Measurements from ENCODE around the gene GDF15.
"Not testable (repeated sequence)": the region's sequence is repeated elsewhere in the genome, so short reads cannot be mapped to it uniquely, and the experiment has no call there.

The GDF15 gene

DNA sequence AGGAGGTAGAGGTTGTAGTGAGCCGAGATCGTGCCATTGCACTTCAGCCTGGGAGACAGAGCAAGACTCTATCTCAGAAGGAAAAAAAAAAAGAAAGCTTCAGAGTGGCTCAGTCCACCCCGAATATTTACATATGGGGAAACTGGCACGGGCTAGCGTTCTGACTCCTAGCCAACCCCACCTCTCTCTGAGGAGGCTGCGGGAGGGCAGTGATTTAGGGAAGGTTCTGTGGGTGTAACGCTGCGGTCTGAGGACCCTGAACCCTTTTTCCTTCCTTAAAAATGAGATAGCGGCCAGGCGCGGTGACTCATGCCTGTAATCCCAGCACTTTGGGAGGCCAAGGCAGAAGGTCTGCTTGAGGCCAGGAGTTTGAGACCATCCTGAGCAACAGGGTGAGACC is 6.5 kb downstream of the GDF15 start:
- no peak for DNase-seq (ENCODE audit: low read depth)

DNA sequence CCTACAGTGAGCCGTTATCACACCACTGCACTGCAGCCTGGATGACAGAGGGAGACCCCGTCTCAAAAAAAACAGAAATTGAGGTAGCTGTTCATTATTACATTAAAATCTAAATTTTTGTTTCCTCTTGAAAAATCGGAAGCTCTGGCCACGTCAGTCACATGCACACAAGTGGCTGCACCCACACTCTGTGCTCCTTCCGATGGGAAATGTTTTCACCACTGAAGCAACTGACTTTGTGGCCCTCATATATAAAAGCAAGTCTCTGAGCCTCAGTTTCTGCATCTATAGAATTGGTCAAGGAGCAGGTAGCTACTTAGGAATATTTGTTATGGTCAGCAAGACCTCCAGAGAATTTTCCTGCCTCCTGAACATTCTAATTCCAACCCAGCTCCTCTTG is 7.0 kb downstream of the GDF15 start:
- DNase-seq (ENCODE audit: low read depth) = no peak

GRCh38 chr19:18393836-18394235 is 7.9 kb downstream of the GDF15 start:
- no peak for DNase-seq (ENCODE audit: low read depth)

- DNase-seq (ENCODE audit: low read depth) = no peak
Observed at GRCh38 chr19:18396471-18397241, 10.7 kb downstream of the GDF15 start.

- DNase-seq (ENCODE audit: low read depth) = no peak
Observed at GRCh38 chr19:18397242-18398202, 11.6 kb downstream of the GDF15 start, which contains the start of gene LRRC25. Gene LRRC25, minus strand, starts transcription at chr19:18397622. Its CDS starts 659 bp downstream, at chr19:18396963.

GRCh38 chr19:18399008-18399407 is 13.1 kb downstream of the GDF15 start:
- no peak for DNase-seq (ENCODE audit: low read depth)

GRCh38 chr19:18401580-18402112 is 15.7 kb downstream of the GDF15 start:
- no peak for DNase-seq (ENCODE audit: low read depth)

DNA sequence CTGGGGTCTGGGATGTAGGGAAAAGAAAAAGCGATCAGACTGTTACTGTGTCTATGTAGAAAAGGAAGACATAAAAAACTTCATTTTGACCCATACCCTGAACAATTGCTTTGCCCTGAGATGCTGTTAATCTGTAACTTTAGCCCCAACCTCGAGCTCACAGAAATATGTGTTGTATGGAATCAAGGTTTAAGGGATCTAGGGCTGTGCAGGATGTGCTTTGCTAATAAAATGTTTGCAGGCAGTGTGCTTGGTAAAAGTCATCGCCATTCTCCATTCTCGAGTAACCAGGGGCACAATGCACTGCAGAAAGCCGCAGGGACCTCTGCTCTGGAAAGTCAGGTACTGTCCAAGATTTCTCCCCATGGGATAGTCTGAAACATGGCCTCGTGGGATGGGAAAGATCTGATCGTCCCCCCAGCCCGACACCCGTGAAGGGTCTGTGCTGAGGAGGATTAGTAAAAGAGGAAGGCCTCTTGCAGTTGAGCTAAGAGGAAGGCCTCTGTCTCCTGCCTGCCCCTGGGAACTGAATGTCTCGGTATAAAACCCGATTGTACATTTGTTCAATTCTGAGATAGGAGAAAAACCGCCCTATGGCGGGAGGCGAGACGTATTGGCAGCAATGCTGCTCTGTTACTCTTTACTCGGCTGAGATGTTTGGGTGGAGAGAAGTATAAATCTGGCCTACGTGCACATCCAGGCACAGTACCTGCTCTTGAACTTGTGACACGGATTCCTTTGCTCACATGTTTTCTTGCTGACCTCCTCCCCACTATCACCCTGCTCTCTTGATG is 16.7 kb downstream of the GDF15 start:
- not testable (repeated sequence) for DNase-seq (ENCODE audit: low read depth)

- DNase-seq (ENCODE audit: low read depth) = not testable (repeated sequence)
Observed at GRCh38 chr19:18405754-18406153, 19.8 kb downstream of the GDF15 start.

GRCh38 chr19:18406749-18407148 is 20.8 kb downstream of the GDF15 start:
- DNase-seq (ENCODE audit: low read depth) = no peak

GRCh38 chr19:18408053-18408476 is 22.1 kb downstream of the GDF15 start:
- DNase-seq (ENCODE audit: low read depth) = no peak

DNA sequence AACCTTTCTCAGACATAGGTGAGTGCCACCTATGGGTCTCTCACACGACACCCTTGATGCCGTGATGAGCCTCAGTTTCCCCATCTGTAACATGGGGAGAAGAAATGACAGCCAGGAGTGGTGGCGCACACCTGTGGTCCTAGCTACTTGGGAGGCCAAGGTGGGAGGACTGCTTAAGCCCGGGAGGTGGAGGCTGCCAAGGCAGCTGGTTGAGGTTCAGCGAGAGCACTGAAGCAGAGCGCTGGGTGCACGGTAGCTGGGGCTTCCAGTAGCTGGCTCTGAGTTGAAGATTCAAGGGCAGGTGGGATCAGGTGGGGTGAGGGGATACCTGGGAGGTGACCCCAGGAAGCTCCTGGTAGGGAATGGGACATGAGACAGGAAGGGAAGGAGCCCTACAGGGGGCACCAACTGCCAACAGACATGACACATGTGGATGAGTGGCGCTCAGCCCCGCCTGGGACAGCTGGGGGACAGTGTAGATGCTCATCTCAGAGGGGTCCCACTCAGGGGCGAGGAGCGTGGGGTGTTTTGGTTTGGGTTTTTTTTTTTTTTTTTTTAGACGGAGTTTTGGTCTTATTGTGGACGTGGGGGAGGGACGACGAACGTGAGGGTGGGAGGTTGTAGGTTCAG is 26.8 kb downstream of the GDF15 start:
- DNase-seq (ENCODE audit: low read depth) = no peak

DNA sequence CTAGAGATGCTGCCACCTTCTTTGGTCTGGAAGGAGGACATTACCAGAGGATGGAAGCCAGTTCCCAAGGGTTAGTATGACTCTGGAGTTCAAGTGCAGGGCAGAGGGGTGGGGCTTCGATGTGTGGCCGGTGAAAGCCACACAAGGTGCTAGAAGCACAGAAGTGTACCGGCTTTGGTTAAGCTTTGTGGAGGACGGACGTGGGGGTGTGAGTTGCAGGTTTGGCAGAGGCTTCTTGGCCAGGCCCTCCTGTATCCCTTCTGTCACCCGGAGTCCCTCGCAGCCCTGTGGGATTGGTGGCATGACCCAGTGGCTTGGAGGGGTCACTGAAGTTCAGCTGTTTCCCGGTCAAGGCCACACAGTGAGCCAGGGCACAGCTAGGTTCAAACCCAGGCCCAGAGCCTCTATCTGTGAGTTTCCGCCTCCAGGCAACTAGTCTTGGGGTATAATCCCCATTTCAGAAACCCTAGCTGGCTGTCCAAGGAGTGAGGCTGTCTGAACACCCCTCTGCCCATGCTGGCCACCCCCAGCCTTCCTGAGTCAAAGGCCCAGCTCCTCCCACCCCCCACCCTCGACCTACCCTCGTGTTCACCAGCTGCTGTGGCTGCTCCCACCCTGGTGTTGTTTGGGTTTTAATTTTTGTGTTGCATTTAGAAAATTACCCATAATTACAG is 28.7 kb downstream of the GDF15 start:
- DNase-seq (ENCODE audit: low read depth) = no peak

- DNase-seq (ENCODE audit: low read depth) = no peak
Observed at GRCh38 chr19:18415178-18415867, 29.4 kb downstream of the GDF15 start.

GRCh38 chr19:18416778-18417249 is 30.9 kb downstream of the GDF15 start:
- DNase-seq (ENCODE audit: low read depth) = peak; percentile 59

GRCh38 chr19:18417250-18418028 is 31.5 kb downstream of the GDF15 start:
- DNase-seq (ENCODE audit: low read depth) = no peak

- no peak for DNase-seq (ENCODE audit: low read depth)
Observed at GRCh38 chr19:18418029-18418482, 32.1 kb downstream of the GDF15 start.

DNA sequence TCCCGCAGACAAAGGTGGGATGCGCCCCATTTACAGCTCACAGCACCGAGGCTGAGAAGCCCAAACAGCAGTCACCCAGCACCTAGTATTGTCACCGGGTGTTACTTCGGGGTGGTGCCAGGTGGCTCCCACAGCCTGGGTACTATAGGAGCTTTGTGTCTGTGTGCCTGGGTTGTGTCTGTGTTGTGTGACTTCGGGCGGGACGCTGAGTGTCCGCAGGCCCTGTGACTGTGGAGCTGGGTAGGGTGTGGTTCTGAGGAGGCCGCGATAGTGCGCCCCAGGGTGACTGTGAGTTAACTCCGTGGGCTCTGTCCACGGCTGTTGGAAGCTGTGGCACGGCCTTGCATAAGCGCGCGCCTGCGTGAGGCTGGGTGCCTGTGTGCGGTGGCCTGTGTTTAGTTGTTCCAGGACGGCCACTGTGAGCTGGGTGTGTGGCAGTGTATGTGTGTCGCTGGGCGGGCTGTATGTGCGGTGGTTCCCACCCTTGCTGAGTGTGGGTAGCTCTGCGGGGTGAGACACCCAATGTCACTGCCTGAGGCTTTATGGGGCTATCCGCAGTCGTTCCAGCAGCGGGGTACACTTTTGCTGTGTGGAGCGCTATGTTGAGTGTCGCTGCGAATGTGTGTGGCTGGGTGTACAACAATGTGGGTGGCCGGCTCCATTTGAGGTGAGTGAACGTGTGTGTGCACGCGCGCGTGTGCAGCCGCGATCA is 32.7 kb downstream of the GDF15 start:
- no peak for DNase-seq (ENCODE audit: low read depth)
